WTC11 (cell line): Measurements from ENCODE around the gene TSHZ1.

ENCODE experiments used
- CTCF ChIP-seq: fragments of 200-600 bp; IDR thresholded peaks from 2 replicates; pipeline ENCODE4 v1.8.0; 2022; ENCODE audit warnings: antibody characterized with exemption
- KAT7 ChIP-seq: sonication (generic); formaldehyde crosslinking; IDR thresholded peaks from 2 replicates; pipeline ENCODE4 v1.8.1; 2023; ENCODE audit warnings: missing genetic modification reagents, mild to moderate bottlenecking, borderline replicate concordance
- MLX ChIP-seq: sonication (generic); formaldehyde crosslinking; IDR thresholded peaks from 2 replicates; pipeline ENCODE4 v1.8.1; 2023; ENCODE audit warnings: mild to moderate bottlenecking, missing genetic modification reagents, moderate library complexity
- MXD4 ChIP-seq: fragments of 250-450 bp; sonication (Bioruptor Pico); IDR thresholded peaks from 2 replicates; pipeline ENCODE4 v1.8.0; 2021; ENCODE audit warnings: mild to moderate bottlenecking, moderate library complexity, borderline replicate concordance
- NFATC4 ChIP-seq: fragments of 250-450 bp; sonication (Bioruptor Pico); IDR thresholded peaks from 2 replicates; pipeline ENCODE4 v1.9.0; 2021; ENCODE audit warnings: mild to moderate bottlenecking
- NFYB ChIP-seq: sonication (generic); formaldehyde crosslinking; conservative IDR thresholded peaks from 2 replicates; pipeline ENCODE4 v1.8.0; 2022; ENCODE audit warnings: low read depth, missing genetic modification reagents
- SOX15 ChIP-seq: fragments of 250-450 bp; sonication (Bioruptor Pico); IDR thresholded peaks from 2 replicates; pipeline ENCODE4 v1.9.0; 2021; ENCODE audit warnings: mild to moderate bottlenecking
- TEAD4 ChIP-seq: sonication (generic); formaldehyde crosslinking; IDR thresholded peaks from 2 replicates; pipeline ENCODE4 v1.8.0; 2022; ENCODE audit warnings: mild to moderate bottlenecking, missing genetic modification reagents
- USF2 ChIP-seq: sonication (generic); formaldehyde crosslinking; IDR thresholded peaks from 2 replicates; pipeline ENCODE4 v1.8.1; 2023; ENCODE audit warnings: mild to moderate bottlenecking, missing genetic modification reagents, moderate library complexity
- ZNF317 ChIP-seq: sonication (generic); formaldehyde crosslinking; IDR thresholded peaks from 2 replicates; pipeline ENCODE4 v1.8.1; 2023; ENCODE audit warnings: low read depth, mild to moderate bottlenecking, moderate library complexity, missing genetic modification reagents, borderline replicate concordance

- TF ChIP-seq CTCF = no peak
- TF ChIP-seq MXD4 (CRISPR knock-in tag) = no peak
- TF ChIP-seq TEAD4 (CRISPR knock-in tag) = no peak
- no peak for TF ChIP-seq USF2 (CRISPR knock-in tag)
- no peak for TF ChIP-seq SOX15
- no peak for TF ChIP-seq NFATC4 (CRISPR knock-in tag)
- no peak for TF ChIP-seq ZNF317 (CRISPR knock-in tag)
- no peak for TF ChIP-seq NFYB (CRISPR knock-in tag)
- TF ChIP-seq MLX (CRISPR knock-in tag) = no peak
- no peak for TF ChIP-seq KAT7
These were observed 18.4 kb downstream of the TSHZ1 start for GRCh38 chr18:75228967-75229366.
